Adrenal gland (tissue), 5 donors: ENCODE results near the gene MPPED1.

Experiments used
- POLR2A ChIP-seq, 2 donors: fragments of 450-650 bp; IDR thresholded peaks; one replicate each; pipeline ENCODE4 v1.6.1; 2017; ENCODE audit warnings: antibody characterized with exemption in 2 of 2, mild to moderate bottlenecking in 2 of 2, moderate library complexity in 1 of 2
- TF ChIP-seq, protein P1 (sequence below), 6 experiments: fragments of 450-650 bp in 4 of 6; fragments of 200-600 bp in 2 of 6; sonication (generic) in 1 of 6; IDR thresholded peaks; 1 replicate in 5 of 6; 2 replicates in 1 of 6; pipeline versions ENCODE4 v1.5.1 to v1.8.0; 2016 to 2021; ENCODE audit warnings: antibody characterized with exemption in 6 of 6, mild to moderate bottlenecking in 2 of 6, moderate library complexity in 1 of 6
- donor health status: DM: no; HTN: no; CAD: no.

DNA sequence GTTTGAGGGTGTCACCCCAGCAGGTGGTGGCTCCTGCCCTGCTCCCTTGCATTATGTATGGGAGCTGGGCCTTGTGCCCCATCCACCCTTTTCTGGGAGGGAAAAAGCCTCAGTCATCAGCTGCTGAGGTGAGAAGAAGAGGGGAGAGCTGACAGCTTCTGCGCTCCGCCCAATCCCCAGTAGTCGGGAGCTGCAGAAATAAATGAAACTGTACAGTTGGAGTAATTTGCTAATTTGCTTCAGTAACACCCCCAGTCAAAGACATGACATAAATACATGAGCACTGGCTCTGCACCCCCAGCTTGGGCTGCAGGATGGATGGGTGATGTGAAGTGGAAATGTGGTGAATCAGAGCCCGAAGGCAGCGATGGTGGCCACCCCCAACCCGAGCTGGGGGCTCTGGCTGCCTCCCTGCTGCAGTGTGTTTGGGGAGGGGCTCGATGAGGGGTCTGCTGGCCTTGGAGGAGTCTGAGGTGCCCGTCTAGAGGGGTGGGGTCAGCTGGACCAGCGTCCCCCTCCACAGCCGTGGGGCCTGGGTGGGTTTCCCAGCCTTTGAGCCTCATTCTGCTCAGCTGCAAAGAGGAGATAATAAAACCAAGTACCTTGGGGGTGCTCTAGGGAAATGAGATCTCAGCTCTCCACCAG, 59.2 kb downstream of the MPPED1 start:
- TF ChIP-seq, protein P1, sequence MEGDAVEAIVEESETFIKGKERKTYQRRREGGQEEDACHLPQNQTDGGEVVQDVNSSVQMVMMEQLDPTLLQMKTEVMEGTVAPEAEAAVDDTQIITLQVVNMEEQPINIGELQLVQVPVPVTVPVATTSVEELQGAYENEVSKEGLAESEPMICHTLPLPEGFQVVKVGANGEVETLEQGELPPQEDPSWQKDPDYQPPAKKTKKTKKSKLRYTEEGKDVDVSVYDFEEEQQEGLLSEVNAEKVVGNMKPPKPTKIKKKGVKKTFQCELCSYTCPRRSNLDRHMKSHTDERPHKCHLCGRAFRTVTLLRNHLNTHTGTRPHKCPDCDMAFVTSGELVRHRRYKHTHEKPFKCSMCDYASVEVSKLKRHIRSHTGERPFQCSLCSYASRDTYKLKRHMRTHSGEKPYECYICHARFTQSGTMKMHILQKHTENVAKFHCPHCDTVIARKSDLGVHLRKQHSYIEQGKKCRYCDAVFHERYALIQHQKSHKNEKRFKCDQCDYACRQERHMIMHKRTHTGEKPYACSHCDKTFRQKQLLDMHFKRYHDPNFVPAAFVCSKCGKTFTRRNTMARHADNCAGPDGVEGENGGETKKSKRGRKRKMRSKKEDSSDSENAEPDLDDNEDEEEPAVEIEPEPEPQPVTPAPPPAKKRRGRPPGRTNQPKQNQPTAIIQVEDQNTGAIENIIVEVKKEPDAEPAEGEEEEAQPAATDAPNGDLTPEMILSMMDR (IDR thresholded peaks at IDR 0.05) = no peak
- TF ChIP-seq POLR2A (IDR thresholded peaks at IDR 0.05) = no peak
